Embryonic facial prominence (tissue), 1 donor: Measurements from ENCODE around the gene LIMK1.

Experiments
- DNase-seq: peaks from one replicate; pipeline ENCODE4 v3.0.0-alpha.2; 2016; ENCODE audit errors: extremely low spot score

LIMK1 gene

GRCh38 chr7:74083928-74084721 is 521 bp downstream of the LIMK1 start:
- no peak for DNase-seq

GRCh38 chr7:74084722-74085578 is 1.3 kb downstream of the LIMK1 start:
- no peak for DNase-seq

- no peak for DNase-seq
These were observed 4.3 kb downstream of the LIMK1 start for GRCh38 chr7:74087791-74088453.

GRCh38 chr7:74092321-74092963 is 8.8 kb downstream of the LIMK1 start:
- no peak for DNase-seq

- no peak for DNase-seq
These were observed 9.4 kb downstream of the LIMK1 start for GRCh38 chr7:74092964-74093471.

- no peak for DNase-seq
These were observed 10.1 kb downstream of the LIMK1 start for GRCh38 chr7:74093671-74094223.

- no peak for DNase-seq
These were observed 10.9 kb downstream of the LIMK1 start for GRCh38 chr7:74094224-74095101.

- no peak for DNase-seq
These were observed 11.5 kb downstream of the LIMK1 start for GRCh38 chr7:74095135-74095534.

GRCh38 chr7:74097937-74098614 is 14.5 kb downstream of the LIMK1 start:
- DNase-seq: no peak

GRCh38 chr7:74099031-74099430 is 15.4 kb downstream of the LIMK1 start:
- DNase-seq: no peak

GRCh38 chr7:74101061-74101681 is 17.6 kb downstream of the LIMK1 start:
- DNase-seq: no peak

- no peak for DNase-seq
These were observed 19.7 kb downstream of the LIMK1 start for GRCh38 chr7:74103219-74103772.

GRCh38 chr7:74104702-74105101 is 21.1 kb downstream of the LIMK1 start:
- DNase-seq: no peak

- DNase-seq: no peak
These were observed 22.4 kb downstream of the LIMK1 start for GRCh38 chr7:74105992-74106391.

- no peak for DNase-seq
These were observed 23.2 kb downstream of the LIMK1 start for GRCh38 chr7:74106846-74107245.

- no peak for DNase-seq
These were observed 31.7 kb downstream of the LIMK1 start for GRCh38 chr7:74115326-74115725.

- DNase-seq: no peak
These were observed 32.8 kb downstream of the LIMK1 start for GRCh38 chr7:74116356-74116755.

- no peak for DNase-seq
These were observed 36.2 kb downstream of the LIMK1 start for GRCh38 chr7:74119831-74120230.
